GM21390 (cell line): ENCODE measurements around the gene FRMD4A.

Source experiments
- ATAC-seq: cut with Tn5 transposase; IDR thresholded peaks from one replicate; pipeline ENCODE4 v1.9.1; 2021; ENCODE audit not compliant: unreplicated experiment

FRMD4A gene

DNA sequence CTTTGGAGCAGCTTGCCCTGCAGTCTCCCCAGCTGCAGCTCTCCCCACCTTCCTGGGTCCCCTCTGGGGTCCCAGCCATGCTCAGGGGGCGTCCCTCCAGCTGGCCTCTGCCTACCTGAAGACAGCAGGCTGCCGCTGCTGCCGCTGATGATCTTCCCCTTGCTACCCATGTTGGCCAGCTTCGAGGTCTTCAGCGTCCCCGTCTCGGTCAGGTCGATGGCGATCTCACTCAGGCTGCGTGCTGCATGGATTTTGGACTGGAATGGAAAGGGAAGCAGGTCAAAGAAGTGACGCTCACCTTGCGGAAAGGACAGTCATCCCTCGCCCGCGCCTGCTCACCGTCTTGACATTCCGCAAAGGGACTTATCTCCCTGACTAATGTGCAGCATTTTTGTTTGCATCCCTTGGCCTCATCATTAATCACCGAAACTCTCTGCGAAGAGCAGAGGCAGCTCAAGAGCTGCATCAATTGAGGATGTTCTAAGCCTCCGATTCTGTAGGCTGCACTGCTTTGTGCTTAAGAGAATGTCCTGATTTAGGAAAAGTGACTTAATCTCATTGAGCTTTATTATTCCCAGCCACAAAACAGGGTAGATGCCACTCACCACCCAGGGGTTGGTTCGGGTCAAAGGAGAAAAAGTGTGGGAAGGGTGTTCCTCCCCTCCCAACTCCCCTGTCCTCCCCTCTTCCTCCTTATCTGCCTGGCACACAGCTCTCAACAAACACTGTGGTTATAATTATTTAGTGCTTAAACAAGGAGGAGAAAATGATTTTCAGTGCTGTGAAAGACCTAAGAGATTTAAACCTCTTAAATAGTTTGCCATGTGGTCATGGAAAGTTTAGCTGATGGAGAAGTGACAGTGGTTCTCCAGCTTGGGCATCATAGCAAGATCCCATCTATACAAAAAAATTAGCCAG, 636.7 kb downstream of the FRMD4A start:
- ATAC-seq, result no peak

DNA sequence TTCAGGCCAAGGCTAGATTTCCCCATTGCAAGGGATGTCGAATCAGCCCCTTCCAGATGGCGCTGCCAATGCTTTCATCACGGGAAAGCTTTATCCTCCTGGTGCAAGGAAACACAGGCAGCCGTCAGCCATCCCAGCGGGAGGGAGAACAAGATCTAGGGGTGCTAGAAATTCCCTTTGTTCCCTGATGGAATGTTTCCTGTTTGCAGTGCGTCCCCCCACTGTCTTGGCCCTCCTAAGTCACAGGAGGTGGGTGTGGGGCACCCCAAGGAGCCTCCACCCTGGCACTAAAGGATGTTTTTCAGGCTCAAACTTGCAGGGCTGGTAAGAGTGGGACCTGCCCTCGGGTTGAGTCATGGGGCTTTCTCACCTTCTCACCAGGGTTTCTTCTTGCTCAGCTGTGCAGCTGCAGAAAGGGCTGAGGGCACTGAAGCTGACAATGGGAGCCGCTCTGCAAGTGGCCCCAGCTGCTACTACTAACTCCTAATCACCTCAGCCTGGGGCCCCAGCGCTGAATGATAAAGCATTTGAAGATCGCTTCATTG, 640.4 kb downstream of the FRMD4A start:
- peak; percentile 72 for ATAC-seq

- no peak for ATAC-seq
These were observed 644.4 kb downstream of the FRMD4A start for GRCh38 chr10:13686331-13686752.

- ATAC-seq, result no peak
These were observed 644.8 kb downstream of the FRMD4A start for GRCh38 chr10:13685885-13686284.

DNA sequence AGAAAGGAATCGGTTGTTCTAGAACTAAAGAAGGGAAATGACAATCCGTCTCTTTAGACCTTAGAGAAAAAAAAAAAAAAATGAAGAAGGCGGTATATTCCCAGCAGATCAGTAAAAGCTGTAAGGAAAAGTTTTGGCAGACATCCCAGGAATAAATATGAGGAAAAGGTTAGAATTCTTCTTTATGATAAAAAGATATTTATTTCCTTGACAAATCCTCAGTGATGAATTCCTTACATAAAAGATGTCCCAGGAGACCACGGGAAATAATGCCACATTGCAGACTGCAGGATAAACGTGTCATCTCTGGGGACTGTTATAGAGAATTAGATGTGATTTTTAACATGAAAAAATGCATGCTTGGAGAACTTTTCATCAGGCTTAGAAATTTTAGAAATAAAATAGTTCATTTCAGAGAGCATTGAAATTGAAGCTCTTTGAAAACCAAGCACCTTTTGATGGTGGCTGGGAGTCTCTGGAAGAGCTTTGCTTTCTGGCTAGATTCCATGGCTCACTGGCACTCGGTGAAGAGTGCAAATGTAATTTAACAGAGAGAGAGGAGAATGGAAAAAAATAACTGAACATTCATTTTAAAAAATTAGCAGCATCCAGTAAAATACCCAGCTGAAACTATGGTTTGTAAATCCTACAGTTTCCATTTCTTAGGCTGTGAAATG, 645.8 kb downstream of the FRMD4A start:
- ATAC-seq, result no peak

- ATAC-seq, result no peak
These were observed 646.4 kb downstream of the FRMD4A start for GRCh38 chr10:13684252-13684791.

GRCh38 chr10:13683017-13683416, 647.7 kb downstream of the FRMD4A start:
- no peak for ATAC-seq

DNA sequence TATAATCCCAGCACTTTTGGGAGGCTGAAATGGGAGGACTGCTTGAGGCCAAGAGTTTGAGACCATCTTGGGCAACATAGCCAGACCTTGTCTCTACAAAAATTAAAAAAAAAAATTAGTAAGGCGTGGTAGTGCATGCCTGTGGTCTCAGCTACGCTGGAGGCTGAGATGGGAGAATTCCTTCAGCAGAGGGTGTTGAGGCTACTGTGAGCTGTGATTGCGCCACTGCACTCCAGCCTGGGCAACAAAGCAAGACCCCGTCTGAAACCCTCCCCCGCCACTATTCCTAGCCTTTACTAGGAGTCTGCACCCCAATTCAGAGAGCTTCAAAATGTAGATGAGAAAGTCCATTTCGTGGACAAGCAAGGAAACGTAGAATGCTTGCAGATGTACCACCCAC, 648.8 kb downstream of the FRMD4A start:
- ATAC-seq, result no peak

GRCh38 chr10:13681528-13681927, 649.2 kb downstream of the FRMD4A start:
- no peak for ATAC-seq

GRCh38 chr10:13681095-13681494, 649.6 kb downstream of the FRMD4A start:
- no peak for ATAC-seq

DNA sequence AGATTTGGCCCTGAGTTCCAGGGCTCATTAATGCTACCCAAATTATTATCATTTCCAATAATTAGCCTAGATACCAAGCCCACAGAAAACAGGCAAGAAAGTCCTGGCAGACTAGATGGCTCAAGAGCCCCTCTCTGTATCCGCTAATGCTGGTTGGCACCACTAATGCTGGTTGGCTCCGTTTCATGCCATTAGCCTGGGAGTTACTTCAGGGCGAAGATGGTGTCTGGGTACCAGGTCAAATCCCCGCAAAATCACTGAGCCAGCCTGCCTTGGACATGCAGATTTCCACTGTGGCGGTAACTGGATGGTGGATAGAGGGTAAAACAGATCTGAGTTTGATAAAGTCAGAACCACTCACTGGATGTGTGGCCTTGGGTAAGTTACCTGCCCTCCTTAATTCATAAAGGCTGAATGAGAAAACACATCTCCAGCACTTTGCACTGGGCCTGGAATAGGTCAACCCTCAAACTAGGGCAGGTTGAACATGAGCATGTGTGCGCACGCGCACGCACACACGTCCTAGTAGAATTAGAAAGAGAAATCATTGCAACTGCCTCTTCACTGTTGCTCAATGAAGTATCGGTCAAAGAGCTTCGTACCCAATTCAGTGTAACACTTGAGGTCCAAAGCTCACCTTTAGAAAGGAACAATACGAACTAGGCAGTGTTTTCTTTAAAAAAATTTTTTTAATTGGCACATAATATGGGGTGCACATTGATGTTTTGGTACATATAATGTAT, 652.5 kb downstream of the FRMD4A start:
- no peak for ATAC-seq

- ATAC-seq, result no peak
These were observed 655.8 kb downstream of the FRMD4A start for GRCh38 chr10:13674645-13675588.

- no peak for ATAC-seq
These were observed 657.6 kb downstream of the FRMD4A start for GRCh38 chr10:13673156-13673555.

GRCh38 chr10:13672548-13672947, 658.2 kb downstream of the FRMD4A start:
- ATAC-seq, result no peak

- no peak for ATAC-seq
These were observed 658.8 kb downstream of the FRMD4A start for GRCh38 chr10:13671904-13672303.

- no peak for ATAC-seq
These were observed 660.4 kb downstream of the FRMD4A start for GRCh38 chr10:13670311-13670710.

DNA sequence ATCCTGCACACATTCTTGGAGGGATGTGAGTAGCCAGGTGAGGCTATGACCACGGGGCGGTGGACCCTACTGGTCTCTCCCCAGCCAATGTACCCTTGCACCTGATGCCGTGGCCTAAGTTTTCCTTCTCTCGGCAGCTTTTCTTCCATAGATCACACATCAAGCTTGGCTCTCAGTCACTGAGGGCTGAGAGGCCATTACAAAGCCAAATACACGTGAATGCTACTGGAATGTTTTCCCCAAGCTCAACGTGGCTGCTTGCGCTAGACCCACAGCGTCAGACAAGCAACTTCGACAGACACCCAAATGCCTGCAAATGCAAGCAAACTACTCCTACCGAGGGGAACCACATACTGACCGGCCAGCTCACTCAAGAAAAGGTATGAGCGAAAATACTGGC, 660.8 kb downstream of the FRMD4A start:
- ATAC-seq, result no peak

- ATAC-seq, result no peak
These were observed 661.4 kb downstream of the FRMD4A start for GRCh38 chr10:13669182-13669855.

GRCh38 chr10:13668126-13668525, 662.6 kb downstream of the FRMD4A start:
- no peak for ATAC-seq
